HCT116 (cell line): ENCODE data around the gene ISOC1. TPM values are rescaled to one million over a fixed set of nuclear protein-coding genes. Genes with fewer than 3 reads are reported as not detected.

Experiments used
- ATAC-seq: fragments of 200-7000 bp; cut with Tn5 transposase; 2 replicates; pipeline ENCODE4 v1.9.1; 2020; ENCODE audit warnings: mild to moderate bottlenecking, moderate library complexity
- BruUV-seq: library from RNA; stranded (reverse); fragments of 400-500 nt; replicated peaks from 2 replicates; lab custom pipeline; 2021; lab: Mats Ljungman, UMichigan
- CTCF ChIA-PET: fragments of 300-600 bp; sonication (Branson Sonifier 250); formaldehyde crosslinking; loops from one replicate; lab custom pipeline; 2021; ENCODE audit warnings: antibody characterized with exemption; lab: Charles Lee
- POLR2A ChIA-PET: fragments of 300-600, 350-600 bp; sonication (Branson Sonifier 250); formaldehyde crosslinking; loops from one replicate; lab custom pipeline; 2021; ENCODE audit warnings: antibody characterized with exemption; lab: Charles Lee
- RAD21 ChIA-PET, 2 experiments: fragments of 300-600 bp; sonication (Branson Sonifier 250); formaldehyde crosslinking; loops; one replicate each; lab custom pipeline; 2023; ENCODE audit warnings: low total read pairs in 2 of 2; ENCODE audit not compliant: uncharacterized antibody in 2 of 2, unreplicated experiment in 2 of 2, low non-redundant PET in 1 of 2; lab: Charles Lee
- DNase-seq: peaks from one replicate; pipeline ENCODE4 v3.0.0-alpha.2; 2010; ENCODE audit warnings: low read depth, low spot score
- H2AFZ ChIP-seq: fragments of 200-600 bp; shearing (Covaris generic), sonication (generic); 2 replicates; pipeline ENCODE4 v1.6.1; 2017; ENCODE audit warnings: low read depth, mixed run types, mixed read lengths, antibody characterized with exemption, low read length; ENCODE audit not compliant: poor library complexity, severe bottlenecking
- H3K27ac ChIP-seq: 2 replicates; pipeline ENCODE4 v1.5.1; 2012; ENCODE audit warnings: low read depth, low read length
- H3K27me3 ChIP-seq: fragments of 200-600 bp; sonication (generic); 2 replicates; pipeline ENCODE4 v1.6.1; 2016; ENCODE audit warnings: mixed run types, low read length, mixed read lengths; ENCODE audit not compliant: insufficient read depth
- H3K36me3 ChIP-seq, 2 experiments: fragments of 200-500 bp in 1 of 2; fragments of 200-600 bp in 1 of 2; sonication (Bioruptor generic) in 1 of 2; sonication (generic) in 1 of 2; 2 replicates each; pipeline versions ENCODE4 v1.5.1 to v1.6.1; 2014 to 2016; ENCODE audit warnings: low read length in 2 of 2, inconsistent platforms in 1 of 2, mixed read lengths in 1 of 2, mixed run types in 1 of 2; ENCODE audit not compliant: insufficient read depth in 2 of 2, control insufficient read depth in 1 of 2
- H3K4me1 ChIP-seq, 2 experiments: fragments of 200-600 bp in 1 of 2; sonication (generic) in 1 of 2; 2 replicates each; pipeline versions ENCODE4 v1.5.1 to v1.6.1; 2012 to 2017; ENCODE audit warnings: low read length in 2 of 2, inconsistent platforms in 1 of 2, mild to moderate bottlenecking in 1 of 2, mixed read lengths in 1 of 2, mixed run types in 1 of 2, moderate library complexity in 1 of 2; ENCODE audit not compliant: insufficient read depth in 2 of 2, control insufficient read depth in 1 of 2
- H3K4me2 ChIP-seq: fragments of 200-600 bp; sonication (generic); 2 replicates; pipeline ENCODE4 v1.6.1; 2017; ENCODE audit warnings: mixed run types, low read length, mixed read lengths
- H3K4me3 ChIP-seq, 2 experiments: fragments of 200-600 bp in 1 of 2; sonication (generic) in 1 of 2; replicated peaks in 1 of 2; 2 replicates each; pipeline ENCODE4 v1.5.1; 2011 to 2016; ENCODE audit warnings: low read length in 2 of 2, control low read depth in 1 of 2, low read depth in 1 of 2, mild to moderate bottlenecking in 1 of 2, mixed read lengths in 1 of 2, mixed run types in 1 of 2
- H3K79me2 ChIP-seq: fragments of 200-600 bp; sonication (generic); 2 replicates; pipeline ENCODE4 v1.6.1; 2017; ENCODE audit warnings: mild to moderate bottlenecking, mixed run types, low read length, moderate library complexity, mixed read lengths; ENCODE audit not compliant: insufficient read depth
- H3K9ac ChIP-seq: fragments of 200-600 bp; sonication (generic); 2 replicates; pipeline ENCODE4 v1.6.1; 2016; ENCODE audit warnings: low read length, mixed read lengths
- H3K9me2 ChIP-seq: fragments of 200-600 bp; sonication (generic), shearing (Covaris generic); 2 replicates; pipeline ENCODE4 v1.6.1; 2017; ENCODE audit warnings: mixed run types, mild to moderate bottlenecking, moderate library complexity; ENCODE audit not compliant: insufficient read depth
- H3K9me3 ChIP-seq, 2 experiments: fragments of 200-500 bp in 1 of 2; fragments of 200-600 bp in 1 of 2; sonication (Bioruptor generic) in 1 of 2; sonication (generic) in 1 of 2; 2 replicates each; pipeline ENCODE4 v1.6.1; 2014 to 2017; ENCODE audit warnings: low read length in 2 of 2, mixed read lengths in 2 of 2, inconsistent platforms in 1 of 2, low read depth in 1 of 2, mild to moderate bottlenecking in 1 of 2, mixed run types in 1 of 2, moderate library complexity in 1 of 2; ENCODE audit not compliant: control insufficient read depth in 1 of 2, insufficient read depth in 1 of 2
- H4K20me1 ChIP-seq: fragments of 200-600 bp; sonication (generic), shearing (Covaris generic); 2 replicates; pipeline ENCODE4 v1.6.1; 2017; ENCODE audit warnings: mixed run types, mild to moderate bottlenecking, moderate library complexity; ENCODE audit not compliant: insufficient read depth
- EGR1 ChIP-seq: IDR thresholded peaks from 2 replicates; pipeline ENCODE4 v1.6.1; 2012; ENCODE audit warnings: low read depth
- ELF1 ChIP-seq: IDR thresholded peaks from 2 replicates; pipeline ENCODE4 v1.6.1; 2012; ENCODE audit warnings: low read depth, borderline replicate concordance
- EZH2phosphoT487 ChIP-seq: fragments of 200-600 bp; IDR thresholded peaks from 2 replicates; pipeline ENCODE4 v1.6.1; 2018; ENCODE audit warnings: antibody characterized with exemption, borderline replicate concordance
- JUND ChIP-seq: IDR thresholded peaks from 2 replicates; pipeline ENCODE4 v1.6.1; 2012
- POLR2A ChIP-seq: IDR thresholded peaks from 2 replicates; pipeline ENCODE4 v1.7.0; 2011; ENCODE audit warnings: borderline replicate concordance; ENCODE audit not compliant: insufficient read depth, insufficient read length; ENCODE audit errors: extremely low read depth
- POLR2AphosphoS5 ChIP-seq: IDR thresholded peaks from 2 replicates; pipeline ENCODE4 v1.6.1; 2011; ENCODE audit warnings: mild to moderate bottlenecking, low read depth, low read length, moderate library complexity
- RAD21 ChIP-seq: IDR thresholded peaks from 2 replicates; pipeline ENCODE4 v1.6.1; 2012; ENCODE audit warnings: low read depth, mild to moderate bottlenecking
- SIN3A ChIP-seq: IDR thresholded peaks from 2 replicates; pipeline ENCODE4 v1.6.1; 2012; ENCODE audit warnings: low read depth
- SP1 ChIP-seq: IDR thresholded peaks from 2 replicates; pipeline ENCODE4 v1.6.1; 2012; ENCODE audit warnings: low read depth
- SRF ChIP-seq: IDR thresholded peaks from 2 replicates; pipeline ENCODE4 v1.6.1; 2012; ENCODE audit warnings: low read depth
- YY1 ChIP-seq: IDR thresholded peaks from 2 replicates; pipeline ENCODE4 v1.6.1; 2011; ENCODE audit warnings: low read length, low read depth, moderate library complexity, mild to moderate bottlenecking; ENCODE audit not compliant: insufficient replicate concordance; ENCODE audit errors: extremely low read depth
- ZFX ChIP-seq: fragments of 450-650 bp; IDR thresholded peaks from 2 replicates; pipeline ENCODE4 v1.6.1; 2017
- intact Hi-C: fragments of 100-400 bp; cut with micrococcal nuclease; formaldehyde crosslinking; loops from 2 replicates; pipeline ENCODE4 v1.10.0; 2022
- total RNA-seq: library from RNA; stranded (reverse); gene quantifications from one replicate; pipeline ENCODE4 v1.2.1, GENCODE V29; 2021; ENCODE audit not compliant: unreplicated experiment
- TF ChIP-seq, protein P1 (sequence below): IDR thresholded peaks from 2 replicates; pipeline ENCODE4 v1.6.1; 2012

The ISOC1 gene
- total RNA-seq, 1 experiment from 2014 or later: 42.9 TPM

DNA sequence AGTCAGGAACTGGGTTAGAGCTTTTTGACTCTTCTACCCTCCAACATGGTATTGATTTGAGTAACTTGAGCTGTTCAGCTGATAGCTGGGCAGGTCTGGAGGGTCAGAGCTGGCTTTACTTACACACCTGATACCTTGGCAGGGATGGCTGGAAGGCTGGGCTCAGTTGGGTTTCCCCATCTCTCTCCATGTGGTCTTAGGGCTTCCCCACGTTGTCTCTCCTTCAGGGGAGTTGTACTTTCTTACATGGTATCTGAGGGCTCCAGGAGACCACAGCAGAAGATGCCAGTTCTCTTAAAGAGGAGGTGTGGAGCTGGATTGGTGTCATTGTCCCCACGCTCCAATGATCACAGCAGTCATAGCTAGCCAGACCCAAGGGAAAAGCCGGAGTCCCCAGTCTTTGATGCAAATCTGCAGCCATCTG, 25.6 kb downstream of the ISOC1 start:
- ATAC-seq (no peak), DNase-seq (no peak)
- no peak overlapping the region for H3K27ac ChIP-seq
- no peak overlapping the region for H2AFZ ChIP-seq
- ChIA-PET POLR2A (no interaction called here), CTCF (interaction anchor here (1.4 kb wide), 1 partner anchor 9 kb away, joined by 3 read pairs; no protein-coding TSS in a partner anchor)
- no peaks in the 10 kb centered on the region for H3K79me2 ChIP-seq
- BruUV-seq: no TSS peak
- H3K4me1 ChIP-seq: no peaks in the 10 kb centered on the region; a peak in 1 of 4 replicates
- intact Hi-C loops: loop anchor here (5.0 kb wide), 1 partner anchor 908 kb away; no protein-coding TSS in a partner anchor
- no peak overlapping the region for H3K9ac ChIP-seq
- no peaks in the 10 kb centered on the region for H3K9me2 ChIP-seq
- H3K4me3 ChIP-seq: no peak overlapping the region
- no peak overlapping the region for H3K4me2 ChIP-seq
- TF ChIP-seq POLR2AphosphoS5: no peak
- TF ChIP-seq, protein P1, sequence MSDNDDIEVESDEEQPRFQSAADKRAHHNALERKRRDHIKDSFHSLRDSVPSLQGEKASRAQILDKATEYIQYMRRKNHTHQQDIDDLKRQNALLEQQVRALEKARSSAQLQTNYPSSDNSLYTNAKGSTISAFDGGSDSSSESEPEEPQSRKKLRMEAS: no peak
- TF ChIP-seq SP1: no peak
- no peak for TF ChIP-seq SRF
- no peak for TF ChIP-seq ELF1
- TF ChIP-seq, all 23 proteins: peak for 0
- Histone ChIP-seq H3K27me3 (no peaks in the 10 kb centered on the region), H4K20me1 (no peaks in the 10 kb centered on the region), H3K36me3 (no peaks in the 10 kb centered on the region), H3K9me3 (no peaks in the 10 kb centered on the region)
- RAD21 ChIA-PET: no interaction called here

DNA sequence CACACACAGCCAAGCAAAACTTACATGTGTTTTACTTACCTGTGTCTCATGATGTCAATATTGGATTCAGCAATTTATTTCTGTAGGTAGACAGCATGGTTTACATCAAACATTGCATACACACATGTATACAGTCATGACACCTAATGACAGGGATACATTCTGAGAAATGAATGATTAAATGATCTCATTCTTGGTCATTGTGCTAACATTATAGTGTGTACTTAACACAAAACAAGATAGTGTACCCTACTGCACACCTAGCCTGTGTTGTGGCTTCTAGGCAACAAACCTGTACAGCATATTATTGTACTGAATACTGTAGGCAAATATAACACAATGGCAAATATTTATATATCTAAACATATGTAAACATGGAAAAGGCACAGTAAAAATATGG, 28.0 kb downstream of the ISOC1 start:
- no peaks in the 10 kb centered on the region; a peak in 1 of 4 replicates for H3K4me1 ChIP-seq
- H3K79me2 ChIP-seq: no peaks in the 10 kb centered on the region
- no peak overlapping the region for H2AFZ ChIP-seq
- no peaks in the 10 kb centered on the region for H3K9me3 ChIP-seq
- no peak overlapping the region for H3K9ac ChIP-seq
- TF ChIP-seq ELF1 (no peak), YY1 (no peak), EZH2phosphoT487 (no peak), POLR2A (no peak), RAD21 (no peak), EGR1 (no peak), SP1 (no peak), JUND (no peak), ZFX (no peak), SIN3A (no peak), POLR2AphosphoS5 (no peak)
- no peak overlapping the region for H3K4me3 ChIP-seq
- DNase-seq (no peak), ATAC-seq (no peak)
- no peaks in the 10 kb centered on the region for H4K20me1 ChIP-seq
- intact Hi-C loops: loop anchor here (5.0 kb wide), 1 partner anchor 910 kb away; no protein-coding TSS in a partner anchor
- RAD21 ChIA-PET: no interaction called here
- H3K27me3 ChIP-seq: no peaks in the 10 kb centered on the region
- POLR2A ChIA-PET: no interaction called here
- no peak overlapping the region for H3K27ac ChIP-seq
- no peaks in the 10 kb centered on the region for H3K36me3 ChIP-seq
- no TSS peak for BruUV-seq
- H3K4me2 ChIP-seq: no peak overlapping the region
- CTCF ChIA-PET: no interaction called here
- H3K9me2 ChIP-seq: no peaks in the 10 kb centered on the region
